KG1 (cell line): Measurements from ENCODE around the gene KRT34.
"Not testable (repeated sequence)": the region's sequence is repeated elsewhere in the genome, so short reads cannot be mapped to it uniquely, and the experiment has no call there.

Experiments
- DNase-seq: peaks from one replicate; lab custom pipeline; 2025; lab: John Stamatoyannopoulos, UW

KRT34 gene

DNA sequence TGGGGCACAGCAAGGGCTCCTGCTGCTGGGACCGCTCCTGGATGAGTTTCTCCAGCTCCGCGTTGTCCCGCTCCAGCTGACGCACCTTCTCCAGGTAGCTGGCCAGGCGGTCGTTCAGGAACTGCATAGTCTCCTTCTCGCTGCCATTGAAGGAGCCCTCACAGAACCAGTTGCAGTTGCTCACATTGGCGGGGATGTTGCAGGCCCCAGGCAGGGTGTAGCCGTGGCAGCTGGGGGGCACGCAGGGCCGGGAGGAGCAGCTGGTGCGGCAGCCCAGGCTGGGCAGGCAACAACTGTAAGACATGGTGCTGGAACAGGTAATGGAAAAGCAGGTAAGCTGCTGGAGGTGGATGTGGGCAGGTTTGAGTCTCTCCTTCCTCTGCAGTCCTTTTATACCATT is at the start of gene KRT34:
Gene KRT34, minus strand, starts transcription at position 364 of the 400 bp plus-strand sequence. Its CDS starts 60 bp downstream, at position 304.
- DNase-seq: not testable (repeated sequence)

DNA sequence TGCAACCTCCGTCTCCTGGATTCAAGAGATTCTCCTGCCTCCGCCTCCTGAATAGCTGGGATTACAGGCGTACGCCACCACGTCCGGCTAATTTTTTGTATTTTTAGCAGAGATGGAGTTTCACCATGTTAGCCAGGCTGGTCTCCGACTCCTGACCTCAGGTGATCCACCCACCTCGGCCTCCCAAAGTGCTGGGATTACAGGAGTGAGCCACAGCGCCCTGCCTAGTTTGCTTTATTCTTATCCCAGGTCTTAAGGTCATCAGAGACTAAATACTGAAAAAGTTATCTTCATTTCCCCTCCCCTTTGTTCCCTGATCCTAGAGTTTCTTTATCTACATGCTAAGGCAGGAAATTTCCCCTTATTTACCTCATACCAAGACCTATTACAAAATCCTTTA is 48.3 kb upstream of the KRT34 start:
- not testable (repeated sequence) for DNase-seq

DNA sequence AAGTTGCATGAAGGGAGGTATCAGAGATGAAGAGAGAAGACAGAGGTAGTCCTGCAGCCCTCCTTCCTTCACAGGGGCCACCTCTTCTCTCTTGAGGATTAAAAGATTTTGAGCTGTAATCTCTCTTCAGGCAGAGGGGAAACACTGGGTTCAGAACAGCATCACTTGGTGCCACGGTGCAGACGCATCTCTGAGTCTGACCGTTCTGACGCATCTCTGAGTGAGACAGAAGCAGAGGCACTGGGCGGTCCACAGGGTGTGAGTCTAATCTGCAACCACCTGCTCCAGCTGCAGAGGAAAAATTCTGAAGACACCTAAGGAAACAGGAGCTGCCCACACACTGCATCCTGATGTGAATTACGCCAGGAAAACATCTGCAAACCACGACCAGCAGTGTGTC is 47.6 kb upstream of the KRT34 start:
- DNase-seq: no peak

DNA sequence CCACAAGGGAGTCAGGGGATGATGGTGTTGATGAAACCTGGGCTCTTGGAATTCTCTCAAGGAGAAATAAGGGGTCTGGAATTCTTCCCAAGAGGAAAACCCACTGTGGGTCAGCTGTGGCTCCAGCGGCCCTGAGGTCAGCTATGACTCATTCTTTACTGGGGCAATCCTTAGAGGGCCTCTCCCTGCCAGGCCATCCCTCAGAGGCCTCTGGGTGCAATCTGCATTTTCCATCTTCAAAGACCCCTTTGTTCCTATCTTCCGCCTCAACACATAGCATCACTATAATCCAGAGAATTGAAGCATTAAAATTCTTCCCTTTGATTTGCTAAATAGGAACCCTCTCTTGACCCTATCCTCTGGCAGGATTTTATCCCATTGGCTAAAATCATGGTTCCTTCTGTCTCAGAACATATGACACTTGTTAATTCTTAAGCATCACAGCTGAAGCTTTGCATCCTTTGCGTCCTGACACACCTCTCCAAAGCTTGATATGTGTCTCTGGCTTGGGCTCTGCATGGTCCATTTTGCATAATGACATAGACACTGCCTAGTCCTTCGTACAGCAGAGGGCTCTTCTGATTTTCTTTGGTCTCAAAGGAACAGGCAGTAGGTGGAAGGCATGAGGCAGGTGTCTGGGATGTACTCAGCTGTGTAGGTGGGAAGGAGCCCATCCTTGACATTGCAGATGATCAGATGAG is 46.6 kb upstream of the KRT34 start:
- no peak for DNase-seq

DNA sequence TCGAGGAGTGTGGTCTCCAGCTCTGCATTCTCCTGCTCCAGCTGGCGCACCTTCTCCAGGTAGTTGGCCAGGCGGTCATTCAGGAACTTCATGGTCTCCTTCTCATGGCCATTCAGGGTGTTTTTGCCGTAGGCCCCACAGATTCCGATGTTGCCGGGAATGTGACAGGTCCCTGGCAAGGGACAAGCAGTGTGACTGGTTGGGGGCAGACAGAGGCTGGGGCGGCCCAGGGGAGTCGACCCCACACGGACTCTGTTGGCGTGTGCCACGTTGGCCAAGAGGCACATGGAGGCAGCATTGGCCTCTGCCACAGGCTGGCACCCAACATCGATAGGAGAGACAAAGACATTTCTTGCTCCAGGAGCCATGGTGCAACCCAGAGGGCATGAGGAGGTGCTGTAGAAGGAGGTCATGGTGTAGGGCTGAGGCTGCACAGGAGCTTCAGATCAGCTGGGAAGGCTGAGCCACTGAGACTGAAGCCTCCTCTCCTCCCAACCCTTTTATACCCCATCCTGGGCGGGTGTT is 42.1 kb upstream of the KRT34 start, which contains the start of gene KRT37:
Gene KRT37, minus strand, starts transcription at position 475 of the 525 bp plus-strand sequence. Its CDS starts 62 bp downstream, at position 413.
- DNase-seq: no peak

DNA sequence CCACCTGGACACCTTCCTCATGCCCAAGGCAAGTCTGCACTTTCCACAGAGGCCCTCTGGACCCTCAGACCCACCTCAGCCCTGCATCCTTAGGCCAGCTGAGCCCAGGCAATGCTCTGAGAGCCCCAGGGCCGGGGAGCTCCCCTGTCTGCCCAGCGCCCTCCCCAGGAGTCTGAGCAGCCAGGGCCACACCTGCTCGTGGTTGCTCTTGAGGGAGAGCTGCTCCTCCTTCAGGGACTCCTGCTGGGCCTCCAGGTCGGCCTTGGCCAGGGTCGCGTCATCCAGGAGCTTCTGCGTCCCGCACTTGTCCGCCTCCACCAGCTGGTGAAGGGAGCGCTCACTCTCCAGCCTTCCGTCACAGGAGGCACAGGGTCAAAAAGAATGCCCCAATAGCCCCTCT is 40.5 kb upstream of the KRT34 start:
- not testable (repeated sequence) for DNase-seq

DNA sequence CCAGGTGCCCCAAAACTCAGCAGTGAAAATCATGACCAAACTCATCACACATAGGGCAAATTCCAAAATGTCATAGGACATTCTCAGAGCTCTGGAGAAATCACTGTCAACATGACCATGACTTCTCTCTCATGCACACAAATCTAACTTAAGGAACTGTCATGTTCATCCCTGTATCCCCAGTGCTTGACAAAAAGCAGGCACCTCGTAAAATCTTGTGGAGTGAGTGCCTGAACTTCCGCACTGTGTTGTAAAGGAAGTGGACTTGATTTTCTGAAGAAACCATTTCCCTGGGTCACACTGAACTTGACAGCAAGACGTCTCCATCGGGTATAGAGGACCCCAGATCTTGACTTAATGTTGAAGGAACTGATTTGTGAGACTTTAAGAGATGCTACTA is 39.5 kb upstream of the KRT34 start:
- no peak for DNase-seq

DNA sequence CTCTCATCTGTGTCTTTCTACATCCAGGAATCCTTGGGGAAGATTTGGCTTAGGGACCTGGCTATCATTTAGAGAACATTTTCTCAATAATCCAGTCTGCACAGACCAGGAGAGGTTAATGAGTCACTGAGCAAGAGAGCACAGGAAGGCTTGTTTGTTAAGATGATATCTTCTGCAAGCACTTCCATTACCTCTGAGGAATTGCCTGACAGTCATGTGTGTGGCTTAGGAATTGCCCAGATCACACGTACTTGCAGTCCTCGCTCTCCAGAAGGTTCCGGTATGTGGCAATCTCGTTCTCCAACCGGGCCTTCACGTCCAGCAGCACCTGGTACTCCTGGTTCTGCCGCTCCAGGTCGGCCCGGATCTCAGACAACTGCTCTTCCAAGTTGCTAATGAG is 39.0 kb upstream of the KRT34 start:
- no peak for DNase-seq

DNA sequence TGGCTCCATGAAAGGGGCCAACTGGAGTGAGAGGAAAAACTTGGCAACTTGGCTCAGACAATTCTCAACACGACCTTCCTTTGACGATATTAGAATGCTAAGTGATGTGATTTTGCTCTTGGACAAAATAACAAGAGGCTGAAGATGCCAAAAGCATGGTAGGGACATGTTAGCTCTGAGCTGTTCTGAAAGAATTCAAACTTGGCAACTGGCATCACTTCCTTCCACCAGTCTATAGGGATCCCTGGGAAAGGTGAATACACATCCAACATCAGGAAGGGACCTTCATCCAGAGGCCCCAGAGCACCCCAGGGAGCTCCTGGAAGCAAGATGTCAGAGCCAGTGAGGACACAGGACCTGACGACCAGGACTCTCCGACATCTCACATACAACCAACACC is 38.0 kb upstream of the KRT34 start:
- no peak for DNase-seq

DNA sequence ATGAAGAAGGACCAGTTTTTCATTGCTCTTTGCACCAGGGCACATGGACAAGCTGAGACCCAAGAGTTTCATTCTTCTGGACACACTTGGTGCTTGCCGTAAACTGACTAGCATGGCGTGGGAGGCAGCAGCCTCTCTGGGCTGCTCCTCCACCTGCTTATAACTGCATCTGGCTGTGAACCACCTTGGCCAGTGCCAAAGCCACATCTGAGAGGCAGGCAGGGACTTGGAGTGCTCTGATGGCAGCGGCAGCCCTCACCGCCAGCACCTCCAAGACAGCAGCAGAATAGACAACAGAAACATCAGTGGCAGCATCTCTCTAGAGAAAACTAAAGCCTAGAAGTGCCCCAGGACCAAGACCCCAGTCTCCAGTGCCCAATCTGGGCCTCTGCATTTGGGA is 37.6 kb upstream of the KRT34 start:
- no peak for DNase-seq

DNA sequence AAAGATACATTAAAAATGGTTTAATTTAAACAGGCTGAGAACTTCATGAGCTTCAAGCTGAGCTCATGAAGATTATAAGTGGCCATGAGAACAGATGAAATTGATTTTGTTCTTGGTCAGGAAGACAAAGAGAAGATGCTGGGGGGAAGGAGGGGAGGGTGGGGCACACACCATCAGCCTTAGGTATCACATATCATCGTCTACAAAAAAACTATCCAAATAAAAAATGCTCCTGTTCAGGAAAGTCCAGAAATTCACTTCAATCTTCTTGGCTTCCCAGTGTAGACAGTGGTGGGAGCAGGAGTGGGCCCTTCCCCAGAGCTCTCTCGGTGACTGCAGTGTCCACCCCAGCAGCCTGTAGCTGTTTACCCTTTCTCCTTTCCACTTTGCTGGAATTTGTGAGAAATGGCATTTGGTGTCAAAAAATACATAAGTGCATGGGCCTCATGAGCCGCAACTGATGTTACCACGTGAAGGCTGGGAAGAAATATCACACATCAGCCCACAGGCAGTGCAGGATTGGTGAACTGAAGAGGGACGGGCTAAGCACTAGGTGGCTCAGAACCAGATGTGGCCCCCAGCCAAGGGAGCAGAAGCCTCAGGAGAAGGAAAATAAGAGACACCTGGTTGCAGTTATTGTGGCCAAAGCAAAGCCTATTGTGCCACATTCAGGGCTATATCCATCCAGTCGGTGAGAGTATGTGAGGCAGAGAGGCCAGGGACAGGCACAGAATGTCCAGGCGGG is 36.2 kb upstream of the KRT34 start:
- DNase-seq: no peak

DNA sequence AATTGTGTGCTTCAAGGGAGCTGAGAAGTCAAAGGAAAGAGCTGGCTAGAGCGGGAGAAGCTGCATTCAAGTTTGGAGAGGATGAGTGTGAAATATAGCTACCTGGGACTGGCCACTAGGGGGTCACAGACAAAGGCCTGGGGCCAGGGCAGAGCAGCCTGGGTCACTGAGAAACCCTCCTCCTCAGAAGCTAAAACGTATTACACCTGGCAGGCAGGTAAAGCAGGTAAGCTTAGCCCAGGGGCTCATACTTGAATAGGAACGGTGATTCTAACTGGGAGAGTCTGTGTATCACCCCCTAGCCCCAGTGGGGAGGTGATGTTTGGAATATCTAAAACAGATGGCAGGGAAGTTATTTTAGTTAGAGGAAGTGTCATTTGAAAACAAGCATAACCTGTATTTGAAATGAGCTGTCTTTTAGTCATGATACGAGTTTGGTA is 35.5 kb upstream of the KRT34 start:
- no peak for DNase-seq

DNA sequence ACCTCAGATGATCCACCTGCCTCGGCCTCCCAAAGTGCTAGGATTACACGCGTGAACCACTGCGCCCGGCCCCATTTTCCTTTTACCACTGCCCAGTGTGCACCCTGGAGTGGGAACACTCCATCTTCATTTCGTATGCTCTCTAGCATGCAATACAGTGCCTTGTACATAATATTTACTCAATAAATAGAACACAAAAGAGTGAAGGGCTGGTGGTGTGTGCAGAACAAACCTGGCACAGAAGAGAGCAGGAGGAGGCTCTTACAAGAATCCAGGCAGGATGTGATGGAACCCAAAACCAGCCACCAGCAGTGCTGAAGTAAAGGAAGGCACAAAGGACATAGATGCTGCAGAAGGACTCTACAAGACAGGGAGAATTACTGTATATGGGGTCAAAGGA is 35.0 kb upstream of the KRT34 start:
- no peak for DNase-seq

DNA sequence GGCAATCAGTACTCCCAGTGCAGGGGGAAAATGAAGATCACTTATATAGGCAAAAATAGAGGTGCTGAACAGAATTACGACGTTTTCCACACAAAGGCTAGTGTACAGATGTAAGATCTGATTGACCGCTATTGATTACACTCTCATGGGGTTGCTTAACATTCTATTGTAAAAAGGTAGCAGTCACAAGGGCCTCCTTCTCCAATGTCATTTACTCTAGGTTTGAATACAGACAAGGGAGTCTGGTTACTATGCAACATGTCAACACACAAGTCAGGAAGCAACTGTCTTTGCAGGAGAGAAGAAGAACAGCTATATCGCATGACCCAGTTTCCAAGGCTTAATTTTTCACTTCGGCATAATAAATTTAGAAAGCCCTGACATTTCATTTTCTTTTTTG is 34.4 kb upstream of the KRT34 start:
- DNase-seq: no peak

DNA sequence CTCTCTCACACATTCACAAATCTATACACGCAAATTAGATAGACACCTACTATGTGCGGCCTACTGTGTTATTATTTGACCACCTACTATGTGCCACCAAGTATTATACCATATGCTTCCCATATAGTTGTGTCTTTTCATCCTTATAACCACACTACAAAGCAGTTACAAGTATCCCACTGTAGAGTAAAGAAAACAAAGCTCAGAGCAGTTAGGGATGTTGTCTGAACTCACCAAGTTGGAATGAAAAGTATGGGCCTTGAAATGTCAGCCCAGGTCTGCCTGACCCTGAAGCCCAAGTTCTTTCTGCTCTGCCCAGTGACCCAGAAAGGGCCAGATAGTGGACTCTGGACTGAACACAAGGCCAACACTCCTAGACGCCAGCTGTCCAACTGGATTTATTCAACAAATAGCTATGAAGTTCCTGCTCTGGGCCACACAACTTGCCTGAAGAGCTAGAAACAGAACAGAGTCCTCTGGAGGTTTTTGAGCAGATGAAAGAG is 33.8 kb upstream of the KRT34 start:
- no peak for DNase-seq

DNA sequence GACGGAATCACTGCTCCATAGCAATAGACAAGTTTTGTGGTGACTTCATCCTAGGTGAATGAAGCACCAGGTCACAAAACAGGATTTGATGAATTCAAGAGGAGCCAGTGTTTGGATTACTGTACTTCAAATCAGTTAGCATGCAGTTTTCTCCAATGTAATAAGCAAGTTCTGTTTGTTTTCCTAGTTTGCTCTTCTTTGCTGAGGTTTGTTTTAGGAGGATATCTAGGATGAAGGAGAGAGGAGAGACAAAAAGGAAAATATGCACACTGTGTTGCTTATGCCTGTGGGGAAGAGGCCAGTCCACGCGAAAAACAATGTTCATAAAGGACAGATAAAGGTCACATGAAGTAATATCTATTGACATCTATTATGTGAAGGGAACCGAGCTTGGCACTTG is 33.3 kb upstream of the KRT34 start:
- no peak for DNase-seq

DNA sequence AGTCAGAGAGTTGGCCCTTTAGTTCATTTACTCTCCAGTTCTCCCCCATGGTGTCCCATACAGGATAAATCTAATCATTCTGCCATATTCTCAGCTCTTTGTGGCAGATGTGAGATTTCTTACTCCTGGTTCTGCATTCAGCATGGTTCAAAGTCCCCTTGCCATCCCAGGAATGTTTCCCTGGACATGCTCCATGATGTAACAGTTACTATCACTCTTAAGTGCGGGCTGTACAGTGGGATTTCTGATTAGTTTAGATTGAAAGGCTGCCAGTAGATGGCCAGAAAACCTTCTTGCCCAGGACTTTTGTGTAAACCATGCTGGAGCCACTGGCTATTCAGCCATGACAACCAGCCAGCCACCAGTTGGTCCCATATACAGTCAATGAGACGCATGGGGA is 31.9 kb upstream of the KRT34 start:
- no peak for DNase-seq

DNA sequence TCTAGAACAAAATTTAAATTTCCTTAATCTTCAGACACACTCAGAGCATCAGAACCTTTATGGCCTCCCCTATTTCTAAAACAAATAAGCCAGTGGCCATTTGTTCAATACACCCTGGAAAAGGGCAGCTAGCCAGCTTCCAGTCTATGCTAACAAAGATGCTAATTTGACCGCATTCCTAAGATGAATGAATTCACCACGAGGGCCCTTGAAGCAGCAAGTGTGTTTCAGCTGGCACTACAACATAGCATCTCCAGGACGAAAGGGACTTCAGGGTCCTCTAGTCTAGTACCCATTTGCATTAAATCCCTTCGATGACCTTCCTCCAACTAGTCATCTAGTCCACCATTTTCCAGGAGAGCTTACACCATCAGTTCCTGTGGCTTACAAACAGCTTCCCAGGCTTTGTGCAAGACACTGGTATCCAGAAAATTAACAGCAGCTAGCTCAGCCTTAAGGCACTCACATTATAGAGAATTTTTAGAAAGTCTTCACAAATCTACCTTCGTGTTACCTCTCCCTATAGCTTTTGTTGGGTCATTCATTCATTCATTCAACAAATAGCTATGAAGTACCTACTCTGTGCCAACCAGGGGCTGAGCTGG is 31.3 kb upstream of the KRT34 start:
- no peak for DNase-seq

DNA sequence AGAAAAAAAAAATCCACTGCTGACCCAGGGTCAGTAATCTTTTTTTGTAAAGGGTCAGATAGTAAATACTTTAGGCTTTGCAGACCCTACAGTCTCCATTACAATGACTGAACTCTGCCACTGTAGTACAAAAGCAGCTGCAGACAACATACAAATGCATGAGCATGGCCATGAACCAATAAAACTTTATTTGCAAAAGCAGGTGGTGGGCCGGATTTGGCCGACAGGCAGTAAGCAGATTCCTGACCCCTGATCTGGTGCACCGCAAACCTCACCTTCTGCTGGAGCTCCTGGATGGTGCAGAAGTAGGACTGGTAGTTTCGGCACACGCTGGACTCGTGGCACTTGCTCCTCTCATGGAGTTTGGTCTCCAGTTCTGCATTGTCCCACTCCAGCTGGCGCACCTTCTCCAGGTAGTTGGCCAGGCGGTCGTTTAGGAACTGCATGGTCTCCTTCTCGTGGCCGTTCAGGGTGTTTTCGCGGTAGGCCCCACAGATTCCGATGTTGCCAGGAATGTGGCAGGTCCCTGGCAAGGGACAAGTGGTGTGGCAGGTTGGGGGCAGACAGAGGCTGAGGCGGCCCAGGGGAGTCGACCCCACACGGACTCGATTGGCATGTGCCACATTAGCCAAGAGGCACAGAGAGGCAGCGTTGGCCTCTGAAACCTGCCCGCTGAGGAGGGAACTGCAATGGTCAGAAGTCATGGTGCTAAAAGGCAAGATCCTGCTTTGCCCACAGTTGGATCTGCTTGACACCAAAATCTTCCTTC is 29.1 kb upstream of the KRT34 start:
- no peak for DNase-seq

DNA sequence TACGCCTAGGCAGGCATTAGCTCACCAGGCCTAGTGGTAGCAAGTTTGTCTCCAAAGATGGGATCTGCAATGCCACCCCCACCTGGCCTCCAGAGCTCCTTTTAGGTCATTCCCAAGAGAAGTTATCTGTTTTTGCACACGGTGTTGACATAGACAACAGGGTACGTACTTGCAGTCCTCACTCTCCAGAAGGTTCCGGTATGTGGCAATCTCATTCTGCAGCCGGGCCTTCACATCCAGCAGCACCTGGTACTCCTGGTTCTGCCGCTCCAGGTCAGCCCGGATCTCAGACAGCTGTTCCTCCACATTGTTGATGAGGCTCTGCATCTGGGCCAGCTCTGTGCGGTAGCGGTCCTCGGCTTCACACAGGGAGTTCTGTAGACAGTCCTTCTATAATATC is 25.1 kb upstream of the KRT34 start:
- DNase-seq: no peak

DNA sequence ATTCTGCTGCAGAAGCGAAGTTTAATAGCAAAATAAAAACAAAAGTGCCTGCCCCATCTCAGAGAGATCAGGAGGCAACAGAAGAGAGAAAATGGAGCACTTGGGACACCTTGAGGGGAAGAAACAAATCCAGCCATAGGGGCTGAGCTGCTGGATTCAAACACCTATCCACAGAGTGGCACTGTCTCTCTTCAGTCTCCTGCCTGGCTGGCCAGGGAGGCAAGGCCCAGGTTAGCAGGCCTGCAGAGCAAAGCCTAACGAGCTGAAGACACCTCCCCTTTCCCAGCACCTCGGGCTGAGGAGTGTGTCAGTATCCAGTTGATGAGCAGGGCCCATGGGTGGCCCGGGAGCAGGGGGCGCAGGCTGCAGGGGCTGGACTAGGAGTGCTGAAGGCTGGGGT is 24.1 kb upstream of the KRT34 start:
- DNase-seq: no peak
